ENCODE measurements around the gene HLA-DMB.

- no peak for TF ChIP-seq CTCF (IDR thresholded peaks at IDR 0.05)
- TF ChIP-seq POLR2A (IDR thresholded peaks at IDR 0.05) = no peak
- no peak for TF ChIP-seq POLR2AphosphoS5 (IDR thresholded peaks at IDR 0.05)
Observed at GRCh38 chr6:32886681-32887383, 54.0 kb downstream of the HLA-DMB start.
